Esophagus muscularis mucosa (tissue), 4 donors: Measurements from ENCODE around the gene PLXNA4. TPM values are rescaled to one million over a fixed set of nuclear protein-coding genes. Genes with fewer than 3 reads are reported as not detected.

Experiments used
- DNase-seq: peaks from one replicate; pipeline ENCODE4 v3.0.0-alpha.2; 2017; ENCODE audit errors: extremely low spot score
- H3K27ac ChIP-seq, 4 donors: fragments of 200-600 bp; sonication (generic); replicated peaks in 1 of 4; 1 replicate in 3 of 4; 2 replicates in 1 of 4; pipeline ENCODE4 v1.5.1; 2016 to 2019; ENCODE audit warnings: mild to moderate bottlenecking in 1 of 4
- H3K27me3 ChIP-seq, 4 donors: fragments of 200-600 bp; sonication (generic); one replicate each; pipeline versions ENCODE4 v1.5.1 to v1.6.0; 2016 to 2019
- H3K36me3 ChIP-seq, 4 donors: fragments of 200-600 bp; sonication (generic); one replicate each; pipeline ENCODE4 v1.5.1; 2016 to 2019
- H3K4me1 ChIP-seq, 4 donors: fragments of 200-600 bp; sonication (generic); one replicate each; pipeline ENCODE4 v1.5.1; 2016 to 2019
- H3K4me3 ChIP-seq, 4 donors: fragments of 200-600 bp; sonication (generic); 1 replicate in 2 of 4; 2 replicates in 2 of 4; pipeline ENCODE4 v1.5.1; 2016 to 2019; ENCODE audit warnings: mild to moderate bottlenecking in 4 of 4, moderate library complexity in 1 of 4
- H3K9me3 ChIP-seq, 4 donors: fragments of 200-600 bp; sonication (generic); 1 replicate in 3 of 4; 2 replicates in 1 of 4; pipeline ENCODE4 v1.5.1; 2016 to 2019
- CTCF ChIP-seq, 3 experiments: fragments of 200-600 bp in 2 of 3; fragments of 450-650 bp in 1 of 3; sonication (generic) in 2 of 3; IDR thresholded peaks; one replicate each; pipeline ENCODE4 v1.5.1; 2017 to 2019; ENCODE audit warnings: antibody characterized with exemption in 3 of 3, mild to moderate bottlenecking in 2 of 3, moderate library complexity in 1 of 3
- EP300 ChIP-seq: sonication (generic); formaldehyde crosslinking; IDR thresholded peaks from one replicate; pipeline ENCODE4 v1.6.1; 2017; ENCODE audit warnings: antibody characterized with exemption
- POLR2A ChIP-seq: fragments of 450-650 bp; IDR thresholded peaks from one replicate; pipeline ENCODE4 v1.6.1; 2017; ENCODE audit warnings: antibody characterized with exemption, moderate library complexity, mild to moderate bottlenecking, low read depth
- POLR2AphosphoS5 ChIP-seq, 2 donors: sonication (generic); formaldehyde crosslinking; IDR thresholded peaks; one replicate each; pipeline ENCODE4 v1.6.1; 2017; ENCODE audit warnings: antibody characterized with exemption in 2 of 2
- WGBS: methylation state at CpG from one replicate; pipeline ENCODE4 v1.1.5; 2018; 5-methylcytosine and 5-hydroxymethylcytosine counted together
- intact Hi-C: fragments of 100-400 bp; cut with DNase I; formaldehyde crosslinking; loops from one replicate; pipeline ENCODE4 v1.15.1; 2023
- total RNA-seq, 4 donors: library from RNA; depleted of rRNA; stranded (reverse); fragments of >200 nt; gene quantifications; one replicate each; pipeline versions ENCODE4 v1.1.0 to v1.2.1, GENCODE V29; 2016

PLXNA4 gene
- total RNA-seq, 4 donors from 2014 or later = 5.0 to 9.5 (median 6.6) TPM

DNA sequence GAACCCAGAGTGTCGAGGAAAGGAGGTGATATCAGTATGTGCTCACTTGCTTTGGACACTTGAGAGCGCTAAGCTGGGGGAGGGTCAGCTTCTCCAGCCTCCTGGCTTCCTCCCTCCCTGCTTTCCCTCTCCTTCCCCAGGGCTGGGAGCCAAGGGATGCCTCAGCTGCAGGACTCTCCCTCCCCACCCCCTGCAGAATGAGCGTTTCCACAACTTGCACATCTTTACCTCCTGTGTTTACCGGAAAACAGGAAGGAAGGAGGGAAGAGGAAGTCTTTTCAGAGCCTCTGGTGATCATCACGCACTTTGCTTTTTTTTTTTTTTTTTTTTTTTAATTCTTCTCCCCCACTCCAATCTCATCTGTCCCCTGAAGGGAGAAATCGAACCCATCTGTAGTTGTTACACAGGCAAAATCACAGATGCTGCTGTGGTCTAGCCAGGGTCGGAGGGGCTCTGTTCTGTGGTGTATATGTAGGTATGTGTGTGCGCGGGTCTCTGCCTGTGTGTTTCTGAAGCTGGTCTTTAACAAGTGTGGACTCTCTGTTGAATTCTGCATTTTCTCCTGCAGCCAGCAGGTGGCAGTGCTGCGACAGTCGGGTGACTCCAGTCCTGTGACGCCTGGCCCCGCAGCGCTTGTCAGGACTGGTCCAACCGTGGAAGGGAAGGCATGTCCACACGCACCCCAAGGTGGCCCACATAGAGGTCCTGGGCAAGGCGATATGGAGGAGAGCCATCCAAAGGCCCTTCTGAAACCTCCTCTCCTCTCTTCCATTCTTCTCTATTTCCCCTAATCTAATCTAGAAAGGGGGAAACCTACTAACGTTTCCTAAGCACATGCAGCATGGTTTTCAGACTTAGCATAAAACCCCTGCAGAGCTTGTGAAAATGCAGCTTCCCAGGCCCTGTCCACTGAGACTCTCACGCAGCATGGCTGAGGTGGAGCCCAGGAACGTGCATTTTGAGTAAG, 257.6 kb downstream of the PLXNA4 start:
- TF ChIP-seq EP300 = no peak
- peak; percentile 87 to 94 (median 88) for TF ChIP-seq CTCF (IDR thresholded peaks at IDR 0.05)
- TF ChIP-seq POLR2A = no peak
- peak in 1 of 2 donors; percentile 41 for TF ChIP-seq POLR2AphosphoS5 (IDR thresholded peaks at IDR 0.05)
- intact Hi-C loops = loop anchor here (5.0 kb wide), 1 partner anchor 184 kb away; no protein-coding TSS in a partner anchor
- Histone ChIP-seq H3K4me3 (peak overlapping the region in 2 of 4 donors; percentile 15 to 27), H3K36me3 (no peaks in the 10 kb centered on the region), H3K4me1 (peaks cover 10 to 19% (median 12%) of the 10 kb centered on the region in 4 donors), H3K27ac (no peak overlapping the region), H3K9me3 (no peaks in the 10 kb centered on the region), H3K27me3 (peaks cover 0 to 21% (median 0%) of the 10 kb centered on the region in 4 donors)
- WGBS = 15% methylated on average over 12 of the region's 20 CpGs
- DNase-seq = no peak

GRCh38 chr7:132317701-132318351, 258.4 kb downstream of the PLXNA4 start:
- TF ChIP-seq CTCF (IDR thresholded peaks at IDR 0.05) = no peak
- H3K27me3 ChIP-seq = peaks cover 0 to 21% (median 0%) of the 10 kb centered on the region in 4 donors
- DNase-seq = no peak
- no peaks in the 10 kb centered on the region for H3K9me3 ChIP-seq
- H3K27ac ChIP-seq = no peak overlapping the region
- 66% methylated on average over 7 of the region's 7 CpGs for WGBS
- intact Hi-C loops = loop anchor here (5.0 kb wide), 1 partner anchor 184 kb away; no protein-coding TSS in a partner anchor
- peaks cover 10 to 19% (median 12%) of the 10 kb centered on the region in 4 donors for H3K4me1 ChIP-seq
- no peak overlapping the region for H3K4me3 ChIP-seq
- no peaks in the 10 kb centered on the region for H3K36me3 ChIP-seq

GRCh38 chr7:132312531-132313055, 263.7 kb downstream of the PLXNA4 start:
- H3K36me3 ChIP-seq = no peaks in the 10 kb centered on the region
- no peak overlapping the region for H3K27ac ChIP-seq
- 89% methylated on average over 4 of the region's 4 CpGs for WGBS
- DNase-seq = no peak
- no peaks in the 10 kb centered on the region for H3K4me1 ChIP-seq
- H3K9me3 ChIP-seq = no peaks in the 10 kb centered on the region
- TF ChIP-seq POLR2AphosphoS5 (IDR thresholded peaks at IDR 0.05) (no peak), CTCF (IDR thresholded peaks at IDR 0.05) (no peak), EP300 (no peak), POLR2A (no peak)
- no peaks in the 10 kb centered on the region for H3K27me3 ChIP-seq
- intact Hi-C loops = no loop called here
- H3K4me3 ChIP-seq = no peak overlapping the region

- WGBS = 84% methylated on average over 2 of the region's 2 CpGs
- no peak for DNase-seq
- no peaks in the 10 kb centered on the region for H3K27me3 ChIP-seq
- intact Hi-C loops = no loop called here
- TF ChIP-seq EP300 = no peak
- TF ChIP-seq POLR2A = no peak
- TF ChIP-seq POLR2AphosphoS5 (IDR thresholded peaks at IDR 0.05) = no peak
- no peak for TF ChIP-seq CTCF (IDR thresholded peaks at IDR 0.05)
- no peaks in the 10 kb centered on the region for H3K4me1 ChIP-seq
- no peaks in the 10 kb centered on the region for H3K36me3 ChIP-seq
- H3K4me3 ChIP-seq = no peak overlapping the region
- H3K9me3 ChIP-seq = no peaks in the 10 kb centered on the region
- no peak overlapping the region for H3K27ac ChIP-seq
These were observed 264.5 kb downstream of the PLXNA4 start for GRCh38 chr7:132311733-132312132.
